Neuron (in vitro differentiated cells): ENCODE results near the gene TWNK.
A peak's percentile ranks its signal among the peaks of the same experiment; 100 is the strongest.
"Not testable (repeated sequence)": the region's sequence is repeated elsewhere in the genome, so short reads cannot be mapped to it uniquely, and the experiment has no call there.

Experiments used
- H2AFZ ChIP-seq: one replicate; pipeline ENCODE4 v1.6.1; 2013; ENCODE audit warnings: low read depth, mild to moderate bottlenecking, inconsistent platforms, low read length, moderate library complexity
- H3K27me3 ChIP-seq: one replicate; pipeline ENCODE4 v1.6.1; 2013; ENCODE audit warnings: low read length; ENCODE audit not compliant: insufficient read depth
- H3K36me3 ChIP-seq: one replicate; pipeline ENCODE4 v1.6.1; 2013; ENCODE audit warnings: low read length; ENCODE audit not compliant: insufficient read depth
- H3K4me1 ChIP-seq: one replicate; pipeline ENCODE4 v1.6.1; 2013; ENCODE audit warnings: low read length; ENCODE audit not compliant: insufficient read depth
- H3K4me3 ChIP-seq: 2 replicates; pipeline ENCODE4 v1.5.1; 2013; ENCODE audit warnings: mild to moderate bottlenecking, low read length, moderate library complexity
- H3K9me3 ChIP-seq: one replicate; pipeline ENCODE4 v1.6.1; 2013; ENCODE audit warnings: low read length

Gene TWNK

GRCh38 chr10:101028446-101029337 lies 41.3 kb downstream of the TWNK start:
- Histone ChIP-seq H2AFZ (no peak overlapping the region), H3K4me1 (peaks cover 41% of the 10 kb centered on the region), H3K36me3 (no peaks in the 10 kb centered on the region), H3K9me3 (no peaks in the 10 kb centered on the region), H3K27me3 (peaks cover 41% of the 10 kb centered on the region), H3K4me3 (no peak overlapping the region)

GRCh38 chr10:101029520-101030295 lies 42.4 kb downstream of the TWNK start:
- H3K36me3 ChIP-seq, result no peaks in the 10 kb centered on the region
- peaks cover 43% of the 10 kb centered on the region for H3K27me3 ChIP-seq
- no peak overlapping the region for H2AFZ ChIP-seq
- H3K4me3 ChIP-seq, result no peak overlapping the region
- H3K9me3 ChIP-seq, result no peaks in the 10 kb centered on the region
- peaks cover 41% of the 10 kb centered on the region for H3K4me1 ChIP-seq

- Histone ChIP-seq H3K36me3 (no peaks in the 10 kb centered on the region), H3K4me3 (peak overlapping the region; percentile 36), H2AFZ (no peak overlapping the region), H3K4me1 (peaks cover 41% of the 10 kb centered on the region), H3K27me3 (peaks cover 51% of the 10 kb centered on the region), H3K9me3 (no peaks in the 10 kb centered on the region)
Measured at GRCh38 chr10:101030496-101031127, 43.3 kb downstream of the TWNK start.

DNA sequence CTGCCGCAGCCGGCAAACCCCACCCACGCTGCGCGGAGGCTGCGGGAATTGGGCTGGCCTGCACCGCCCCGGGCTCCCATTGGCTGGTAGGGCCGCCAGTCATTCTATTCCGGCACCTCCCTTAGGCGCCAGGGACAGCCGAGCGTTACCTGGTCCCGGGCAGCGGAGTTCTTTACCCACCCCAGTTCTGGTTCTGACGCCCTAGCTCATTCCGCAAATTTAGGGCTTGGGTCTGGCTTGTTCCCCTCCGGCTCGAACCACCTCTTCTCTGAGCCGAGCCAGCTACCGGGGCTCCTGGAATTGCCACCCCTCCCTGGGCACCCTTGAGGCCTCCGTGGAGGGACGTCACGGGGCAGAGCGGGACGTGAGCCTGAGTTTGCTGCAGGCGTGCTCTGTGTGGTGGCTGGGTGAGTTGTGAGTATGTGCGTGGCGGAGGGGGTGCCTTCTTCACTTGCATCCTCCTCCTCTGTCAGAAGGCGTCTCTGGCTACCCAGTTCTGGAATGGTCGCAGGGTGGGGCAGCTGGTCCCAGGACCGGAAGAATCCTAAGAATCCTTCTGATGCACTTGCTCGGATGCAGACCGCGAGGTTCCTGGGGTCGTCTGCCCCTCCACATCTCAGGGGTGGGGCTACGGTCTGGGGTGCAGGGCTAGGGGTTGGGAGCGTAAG lies 43.9 kb downstream of the TWNK start, which contains the start of the genes PDZD7 and SFXN3:
Gene PDZD7, minus strand, starts transcription at position 2 of the 668 bp plus-strand sequence. CDS start 910 bp downstream, outside the sequence.
Gene SFXN3, plus strand, starts transcription at position 107 of the 668 bp plus-strand sequence. CDS start 3,461 bp downstream, outside the sequence.
- H3K9me3 ChIP-seq, result no peaks in the 10 kb centered on the region
- H2AFZ ChIP-seq, result peak within 1 kb of the TSS; percentile 43
- peak within 1 kb of the TSS; percentile 36 for H3K4me3 ChIP-seq
- H3K27me3 ChIP-seq, result peaks cover 51% of the 10 kb centered on the region
- peaks cover 41% of the 10 kb centered on the region for H3K4me1 ChIP-seq
- no peaks in the 10 kb centered on the region for H3K36me3 ChIP-seq

GRCh38 chr10:101031796-101032636 lies 44.7 kb downstream of the TWNK start:
- peak overlapping the region; percentile 36 for H3K4me3 ChIP-seq

DNA sequence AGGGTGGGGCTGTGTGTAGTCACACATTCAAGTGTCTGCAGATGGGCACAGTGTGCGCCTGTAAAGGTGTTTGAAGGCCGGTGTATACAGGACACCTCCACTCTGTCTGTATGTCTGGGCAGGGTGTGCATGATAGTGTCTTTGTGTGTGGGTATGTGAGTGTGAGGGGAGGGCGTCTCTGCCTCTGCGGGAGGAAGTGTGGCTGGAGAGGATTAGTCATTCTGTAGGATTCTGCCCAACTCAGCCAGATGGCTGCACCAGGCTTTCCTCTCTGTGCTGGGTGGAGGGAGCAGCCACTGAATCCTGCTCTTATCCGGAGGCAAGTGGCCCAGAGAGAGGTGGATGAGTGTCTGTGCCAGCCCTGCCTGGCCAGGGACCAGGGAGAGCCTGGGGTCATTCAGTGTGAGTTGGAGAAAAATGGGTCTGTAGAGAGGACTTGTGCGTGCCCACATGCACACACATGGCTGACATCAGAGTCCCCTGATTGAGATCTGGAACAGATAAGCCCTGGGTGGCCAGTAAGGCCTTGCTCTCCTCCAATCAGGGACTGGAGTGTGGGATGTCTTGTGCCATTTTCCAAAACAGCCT lies 45.4 kb downstream of the TWNK start:
- H3K4me1 ChIP-seq, result peaks cover 41% of the 10 kb centered on the region
- H3K4me3 ChIP-seq, result peak overlapping the region; percentile 36
- H3K9me3 ChIP-seq, result no peaks in the 10 kb centered on the region
- peaks cover 46% of the 10 kb centered on the region for H3K27me3 ChIP-seq
- no peaks in the 10 kb centered on the region for H3K36me3 ChIP-seq
- H2AFZ ChIP-seq, result peak overlapping the region; percentile 43

More at GRCh38 chr10:101031796-101032636, 44.7 kb downstream of the TWNK start:
- Histone ChIP-seq H3K36me3 (no peaks in the 10 kb centered on the region), H3K27me3 (peaks cover 51% of the 10 kb centered on the region), H2AFZ (peak overlapping the region; percentile 43), H3K4me1 (peaks cover 41% of the 10 kb centered on the region), H3K9me3 (no peaks in the 10 kb centered on the region)

DNA sequence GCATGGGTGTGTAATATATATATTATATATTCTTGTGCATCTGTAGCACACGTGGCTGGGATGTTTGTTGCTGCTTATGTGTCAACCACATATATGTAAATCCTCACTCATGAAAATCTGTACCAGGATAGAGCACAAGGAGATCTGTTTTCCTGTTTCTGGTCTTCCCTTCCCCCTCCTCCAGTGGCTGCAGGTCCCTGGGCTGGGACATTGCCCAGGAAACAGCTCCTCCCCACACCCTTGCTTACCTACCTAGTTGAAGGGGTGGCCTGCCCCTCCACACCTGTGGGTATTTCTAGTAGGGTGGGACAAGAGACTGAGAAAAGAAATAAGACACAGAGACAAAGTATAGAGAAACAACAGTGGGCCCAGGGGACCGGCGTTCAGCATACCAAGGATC lies 45.9 kb downstream of the TWNK start:
- Histone ChIP-seq H3K9me3 (no peaks in the 10 kb centered on the region), H3K36me3 (no peaks in the 10 kb centered on the region), H3K4me3 (no peak overlapping the region), H3K4me1 (peaks cover 41% of the 10 kb centered on the region), H2AFZ (no peak overlapping the region), H3K27me3 (peaks cover 41% of the 10 kb centered on the region)

- not testable (repeated sequence) for H2AFZ ChIP-seq, H3K9me3 ChIP-seq
Measured at GRCh38 chr10:101034404-101034803, 47.1 kb downstream of the TWNK start.

DNA sequence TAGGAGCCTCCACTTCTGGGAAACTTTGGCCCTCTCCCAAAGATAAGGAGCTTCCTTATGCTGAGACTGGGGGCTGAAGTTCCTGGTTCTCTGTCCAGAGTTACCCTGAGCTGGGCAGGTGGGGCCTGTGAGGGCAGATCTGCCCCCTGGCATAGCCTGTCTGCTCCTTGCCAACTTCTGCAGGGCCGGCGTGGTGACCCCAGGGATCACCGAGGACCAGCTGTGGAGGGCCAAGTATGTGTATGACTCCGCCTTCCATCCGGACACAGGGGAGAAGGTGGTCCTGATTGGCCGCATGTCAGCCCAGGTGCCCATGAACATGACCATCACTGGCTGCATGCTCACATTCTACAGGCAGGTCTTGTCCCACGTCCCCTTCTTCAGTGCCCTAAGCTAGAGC lies 48.0 kb downstream of the TWNK start:
- H3K27me3 ChIP-seq, result peaks cover 29% of the 10 kb centered on the region
- no peaks in the 10 kb centered on the region for H3K36me3 ChIP-seq
- no peaks in the 10 kb centered on the region for H3K9me3 ChIP-seq
- H3K4me1 ChIP-seq, result peaks cover 26% of the 10 kb centered on the region
- H2AFZ ChIP-seq, result no peak overlapping the region
- no peak overlapping the region for H3K4me3 ChIP-seq

More at GRCh38 chr10:101034404-101034803, 47.1 kb downstream of the TWNK start:
- Histone ChIP-seq H3K4me1 (peaks cover 33% of the 10 kb centered on the region), H3K27me3 (peaks cover 32% of the 10 kb centered on the region)
- H3K36me3 ChIP-seq, H3K4me3 ChIP-seq: not testable (repeated sequence)

- H2AFZ ChIP-seq, result no peak overlapping the region
- no peaks in the 10 kb centered on the region for H3K36me3 ChIP-seq
- no peaks in the 10 kb centered on the region for H3K9me3 ChIP-seq
- H3K4me1 ChIP-seq, result peaks cover 19% of the 10 kb centered on the region
- no peak overlapping the region for H3K4me3 ChIP-seq
- peaks cover 25% of the 10 kb centered on the region for H3K27me3 ChIP-seq
Measured at GRCh38 chr10:101035916-101036702, 48.8 kb downstream of the TWNK start.

GRCh38 chr10:101036726-101037125 lies 49.4 kb downstream of the TWNK start:
- Histone ChIP-seq H2AFZ (no peak overlapping the region), H3K4me3 (no peak overlapping the region), H3K36me3 (no peaks in the 10 kb centered on the region), H3K9me3 (no peaks in the 10 kb centered on the region), H3K4me1 (peaks cover 13% of the 10 kb centered on the region), H3K27me3 (peaks cover 19% of the 10 kb centered on the region)
